DMS153 (cell line): Measurements from ENCODE around the gene RSRP1.
"Not testable (repeated sequence)": the region's sequence is repeated elsewhere in the genome, so short reads cannot be mapped to it uniquely, and the experiment has no call there.

Source experiments
- DNase-seq: peaks from one replicate; lab custom pipeline; 2025; lab: John Stamatoyannopoulos, UW

Gene RSRP1

GRCh38 chr1:25247024-25247828 is at the start of gene RSRP1:
Gene RSRP1 (minus strand): TSS chr1:25247454. CDS start chr1:25246963, 491 bp downstream.
- DNase-seq, result peak; percentile 98

GRCh38 chr1:25296501-25296900 is 49.2 kb upstream of the RSRP1 start:
- not testable (repeated sequence) for DNase-seq

- not testable (repeated sequence) for DNase-seq
These were observed 47.9 kb upstream of the RSRP1 start for GRCh38 chr1:25294889-25295826.

GRCh38 chr1:25293426-25293825 is 46.2 kb upstream of the RSRP1 start:
- not testable (repeated sequence) for DNase-seq

- not testable (repeated sequence) for DNase-seq
These were observed 42.8 kb upstream of the RSRP1 start for GRCh38 chr1:25290043-25290442.

GRCh38 chr1:25288573-25289101 is 41.4 kb upstream of the RSRP1 start:
- DNase-seq, result not testable (repeated sequence)

- not testable (repeated sequence) for DNase-seq
These were observed 39.9 kb upstream of the RSRP1 start for GRCh38 chr1:25287164-25287563.

GRCh38 chr1:25285862-25286261 is 38.6 kb upstream of the RSRP1 start:
- DNase-seq, result not testable (repeated sequence)

GRCh38 chr1:25279693-25280111 is 32.4 kb upstream of the RSRP1 start:
- not testable (repeated sequence) for DNase-seq

- not testable (repeated sequence) for DNase-seq
These were observed 31.5 kb upstream of the RSRP1 start for GRCh38 chr1:25278790-25279189.

GRCh38 chr1:25278358-25278757 is 31.1 kb upstream of the RSRP1 start:
- not testable (repeated sequence) for DNase-seq

GRCh38 chr1:25277295-25277694 is 30.0 kb upstream of the RSRP1 start:
- not testable (repeated sequence) for DNase-seq

GRCh38 chr1:25275648-25276047 is 28.4 kb upstream of the RSRP1 start:
- not testable (repeated sequence) for DNase-seq

- not testable (repeated sequence) for DNase-seq
These were observed 25.0 kb upstream of the RSRP1 start, which contains the start of gene RHD for GRCh38 chr1:25272238-25272637. Gene RHD (plus strand): TSS chr1:25272509. CDS start chr1:25272548, 39 bp downstream.

- DNase-seq, result not testable (repeated sequence)
These were observed 21.0 kb upstream of the RSRP1 start for GRCh38 chr1:25268143-25268760.

GRCh38 chr1:25267288-25268142 is 20.3 kb upstream of the RSRP1 start:
- DNase-seq, result peak; percentile 60

- not testable (repeated sequence) for DNase-seq
These were observed 19.5 kb upstream of the RSRP1 start for GRCh38 chr1:25266554-25267287.

- not testable (repeated sequence) for DNase-seq
These were observed 13.1 kb upstream of the RSRP1 start for GRCh38 chr1:25260336-25260735.

- DNase-seq, result not testable (repeated sequence)
These were observed 12.6 kb upstream of the RSRP1 start for GRCh38 chr1:25259813-25260212.

- no peak for DNase-seq
These were observed 9.9 kb upstream of the RSRP1 start for GRCh38 chr1:25257196-25257595.
